Measurements from ENCODE around the gene SIGLEC6.

DNA sequence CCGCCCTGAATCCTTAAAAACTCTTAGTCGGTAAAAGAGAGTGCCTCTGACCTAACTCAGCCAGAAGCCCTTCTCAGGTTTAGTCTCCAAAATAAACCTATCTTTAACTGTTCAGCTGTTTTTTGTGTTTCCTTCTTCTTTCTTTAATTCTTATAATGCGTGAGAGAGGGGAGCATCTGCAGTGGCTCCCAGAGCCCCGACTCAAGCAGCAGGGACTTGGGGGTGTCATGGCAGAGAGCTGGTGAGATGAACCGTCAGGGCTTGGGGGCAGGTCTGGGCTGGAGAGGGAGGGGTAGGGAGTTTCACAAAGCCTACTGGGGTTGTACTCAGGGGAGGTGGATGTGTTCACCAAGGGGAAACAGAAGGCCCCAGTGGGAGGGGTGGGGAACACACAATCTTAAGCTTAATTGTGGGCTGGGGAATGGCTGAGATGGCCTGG, 16.8 kb upstream of the SIGLEC6 start:
- TF ChIP-seq, protein P1, sequence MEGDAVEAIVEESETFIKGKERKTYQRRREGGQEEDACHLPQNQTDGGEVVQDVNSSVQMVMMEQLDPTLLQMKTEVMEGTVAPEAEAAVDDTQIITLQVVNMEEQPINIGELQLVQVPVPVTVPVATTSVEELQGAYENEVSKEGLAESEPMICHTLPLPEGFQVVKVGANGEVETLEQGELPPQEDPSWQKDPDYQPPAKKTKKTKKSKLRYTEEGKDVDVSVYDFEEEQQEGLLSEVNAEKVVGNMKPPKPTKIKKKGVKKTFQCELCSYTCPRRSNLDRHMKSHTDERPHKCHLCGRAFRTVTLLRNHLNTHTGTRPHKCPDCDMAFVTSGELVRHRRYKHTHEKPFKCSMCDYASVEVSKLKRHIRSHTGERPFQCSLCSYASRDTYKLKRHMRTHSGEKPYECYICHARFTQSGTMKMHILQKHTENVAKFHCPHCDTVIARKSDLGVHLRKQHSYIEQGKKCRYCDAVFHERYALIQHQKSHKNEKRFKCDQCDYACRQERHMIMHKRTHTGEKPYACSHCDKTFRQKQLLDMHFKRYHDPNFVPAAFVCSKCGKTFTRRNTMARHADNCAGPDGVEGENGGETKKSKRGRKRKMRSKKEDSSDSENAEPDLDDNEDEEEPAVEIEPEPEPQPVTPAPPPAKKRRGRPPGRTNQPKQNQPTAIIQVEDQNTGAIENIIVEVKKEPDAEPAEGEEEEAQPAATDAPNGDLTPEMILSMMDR (IDR thresholded peaks at IDR 0.05) = no peak
- no peak for TF ChIP-seq POLR2AphosphoS5 (IDR thresholded peaks at IDR 0.05; ENCODE audit: low read depth, low read length)
- no peak for TF ChIP-seq SIN3A (IDR thresholded peaks at IDR 0.05; ENCODE audit: borderline replicate concordance, insufficient read depth, low read depth, low read length)

Data from Panc1 (cell line).